GM19240 (cell line): ENCODE data around the gene LIAS.

Experiments used
- DNase-seq: peaks from one replicate; pipeline ENCODE4 v3.0.0; 2011; ENCODE audit warnings: low spot score; ENCODE audit not compliant: insufficient read length

The LIAS gene

GRCh38 chr4:39528061-39528465 is 69.2 kb downstream of the LIAS start:
- no peak for DNase-seq
